K562 (cell line): ENCODE measurements around the gene LRRC14B. TPM values are rescaled to one million over a fixed set of nuclear protein-coding genes. Genes with fewer than 3 reads are reported as not detected.

Experiments used
- ERF ChIP-seq: fragments of 450-650 bp; formaldehyde crosslinking; IDR thresholded peaks from 2 replicates; pipeline ENCODE4 v1.4.0; 2020; ENCODE audit warnings: mild to moderate bottlenecking, mixed read lengths
- FIP1L1 ChIP-seq: fragments of 200-400 bp; formaldehyde crosslinking; IDR thresholded peaks from 2 replicates; pipeline ENCODE4 v1.6.1; 2018; ENCODE audit warnings: mild to moderate bottlenecking, low read depth, low read length; ENCODE audit not compliant: poor library complexity, severe bottlenecking
- HDAC2 ChIP-seq: fragments of 450-650 bp; IDR thresholded peaks from 2 replicates; pipeline ENCODE4 v1.6.1; 2016; ENCODE audit warnings: mild to moderate bottlenecking
- KDM5B ChIP-seq: fragments of 200-600 bp; sonication (generic); IDR thresholded peaks from 2 replicates; pipeline ENCODE4 v1.6.1; 2012; ENCODE audit warnings: low read depth, mild to moderate bottlenecking, moderate library complexity, low read length, control low read depth, inconsistent platforms; ENCODE audit not compliant: insufficient replicate concordance
- SMAD3 ChIP-seq: fragments of 450-650 bp; formaldehyde crosslinking; conservative IDR thresholded peaks from 2 replicates; pipeline ENCODE4 v1.4.0; 2020; ENCODE audit warnings: mild to moderate bottlenecking
- SMARCA4 ChIP-seq: fragments of 450-650 bp; IDR thresholded peaks from 2 replicates; pipeline ENCODE4 v1.6.1; 2016
- SP1 ChIP-seq: sonication (generic); formaldehyde crosslinking; IDR thresholded peaks from 2 replicates; pipeline ENCODE4 v1.8.1; 2022; ENCODE audit warnings: mild to moderate bottlenecking, missing genetic modification reagents
- YY1 ChIP-seq, 3 experiments: IDR thresholded peaks; 2 replicates each; pipeline ENCODE4 v1.6.1; 2011; ENCODE audit warnings: low read length in 2 of 3, mild to moderate bottlenecking in 2 of 3, moderate library complexity in 2 of 3, borderline replicate concordance in 1 of 3, control low read depth in 1 of 3, low read depth in 1 of 3; ENCODE audit not compliant: insufficient read depth in 3 of 3, insufficient replicate concordance in 2 of 3, control insufficient read depth in 1 of 3, insufficient read length in 1 of 3; ENCODE audit errors: extremely low read depth in 1 of 3
- ZKSCAN1 ChIP-seq: fragments of 150-350 bp; IDR thresholded peaks from 2 replicates; pipeline ENCODE4 v1.6.1; 2016; ENCODE audit warnings: low read depth, low read length
- polyA plus RNA-seq, 8 experiments: library from polyadenylated mRNA; depleted of rRNA in 4 of 8; stranded (reverse) in 5 of 8; unstranded in 3 of 8; fragments of >200 nt; fragmentation: Nextera tagmentation in 2 of 8; fragmentation: Illumina TruSeq in 1 of 8; extraction: Ambion mirVana in 2 of 8; extraction: Trizol in 1 of 8; gene quantifications; 2 replicates each; pipeline versions ENCODE4 v1.2.1 to v1.2.3, GENCODE V29; 2011 to 2014; ENCODE audit warnings: inconsistent platforms in 1 of 8, missing spikeins in 1 of 8
- total RNA-seq, 7 experiments: library from RNA; depleted of rRNA in 6 of 7; stranded (reverse); fragments of >200 nt in 6 of 7; fragmentation: Illumina TruSeq in 2 of 7; extraction: Trizol in 2 of 7; gene quantifications; 2 replicates each; pipeline versions ENCODE4 v1.2.1 to v1.2.3, GENCODE V29; 2011 to 2021; ENCODE audit warnings: low replicate concordance in 1 of 7
- TF ChIP-seq, protein P1 (sequence below): fragments of 450-650 bp; IDR thresholded peaks from 2 replicates; pipeline ENCODE4 v1.6.1; 2014; ENCODE audit warnings: low read depth, mild to moderate bottlenecking, moderate library complexity, borderline replicate concordance
- TF ChIP-seq, protein P2 (sequence below): fragments of 450-650 bp; IDR thresholded peaks from 2 replicates; pipeline ENCODE4 v1.6.1; 2016; ENCODE audit warnings: low read depth
- TF ChIP-seq, protein P3 (sequence below): fragments of 250-450 bp; sonication (Bioruptor Pico); IDR thresholded peaks from 2 replicates; pipeline ENCODE4 v1.4.0; 2020; ENCODE audit warnings: mild to moderate bottlenecking

Gene LRRC14B
- total and polyA plus RNA-seq, 9 of the 15 experiments (the other 6 are each of a cell fraction or from before 2014, with no cell fraction given), result not detected

DNA sequence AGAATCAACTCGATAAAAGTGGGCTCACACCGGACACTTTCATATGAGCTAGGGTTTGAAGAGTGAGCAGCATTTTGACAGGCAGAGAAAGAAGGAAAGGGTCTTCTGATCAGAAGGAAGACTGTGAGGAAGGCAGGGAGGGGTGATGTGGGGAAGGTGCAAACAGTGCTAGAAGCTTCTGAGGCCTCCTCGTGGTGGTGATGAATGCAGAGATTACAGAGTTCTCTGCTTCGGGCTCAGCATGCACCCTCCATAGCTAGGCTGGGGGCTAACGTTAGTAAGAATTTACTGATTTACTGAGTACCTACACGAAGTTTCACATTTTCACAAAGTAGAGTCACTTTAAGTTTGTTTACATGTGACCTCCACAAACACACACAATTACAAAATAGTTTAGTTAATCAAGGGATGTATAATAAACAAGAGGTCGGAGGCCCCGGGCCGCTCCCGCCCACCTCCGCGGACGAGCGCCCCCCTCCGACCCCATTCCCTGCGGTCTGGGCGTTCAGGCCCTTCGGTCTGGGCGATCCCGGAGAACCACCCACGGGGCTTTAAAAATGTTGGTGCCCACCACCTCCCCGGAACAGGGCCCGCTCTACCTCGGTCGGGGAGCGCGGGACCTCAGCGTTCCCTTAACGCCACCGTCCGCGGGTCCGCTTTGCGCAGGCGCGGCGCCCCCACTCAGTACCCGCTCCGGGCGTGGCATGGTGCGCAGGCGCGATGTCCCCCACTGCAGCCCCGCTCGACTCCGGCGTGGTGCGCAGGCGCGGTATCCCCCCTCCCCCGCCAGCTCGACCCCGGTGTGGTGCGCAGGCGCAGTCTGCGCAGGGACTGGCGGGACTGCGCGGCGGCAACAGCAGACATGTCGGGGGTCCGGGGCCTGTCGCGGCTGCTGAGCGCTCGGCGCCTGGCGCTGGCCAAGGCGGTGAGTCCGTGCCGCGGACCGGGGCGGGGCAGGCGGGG lies 26.5 kb downstream of the LRRC14B start, which contains the start of the genes CCDC127 and SDHA (continued):
- TF ChIP-seq, protein P1, sequence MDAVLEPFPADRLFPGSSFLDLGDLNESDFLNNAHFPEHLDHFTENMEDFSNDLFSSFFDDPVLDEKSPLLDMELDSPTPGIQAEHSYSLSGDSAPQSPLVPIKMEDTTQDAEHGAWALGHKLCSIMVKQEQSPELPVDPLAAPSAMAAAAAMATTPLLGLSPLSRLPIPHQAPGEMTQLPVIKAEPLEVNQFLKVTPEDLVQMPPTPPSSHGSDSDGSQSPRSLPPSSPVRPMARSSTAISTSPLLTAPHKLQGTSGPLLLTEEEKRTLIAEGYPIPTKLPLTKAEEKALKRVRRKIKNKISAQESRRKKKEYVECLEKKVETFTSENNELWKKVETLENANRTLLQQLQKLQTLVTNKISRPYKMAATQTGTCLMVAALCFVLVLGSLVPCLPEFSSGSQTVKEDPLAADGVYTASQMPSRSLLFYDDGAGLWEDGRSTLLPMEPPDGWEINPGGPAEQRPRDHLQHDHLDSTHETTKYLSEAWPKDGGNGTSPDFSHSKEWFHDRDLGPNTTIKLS, result peak; percentile 55; the same call in 1 of the 2 replicates
- TF ChIP-seq YY1 (IDR thresholded peaks at IDR 0.05; ENCODE audit: borderline replicate concordance in 1 of 3, control insufficient read depth in 1 of 3, extremely low read depth in 1 of 3, insufficient read depth in 3 of 3, insufficient read length in 1 of 3, insufficient replicate concordance in 2 of 3, low read depth in 1 of 3, low read length in 2 of 3) (peak in 1 of 3 experiments; percentile 54), ZKSCAN1 (peak; percentile 43; the same call in 1 of the 2 replicates), ERF (peak; percentile 80; the same call in 1 of the 2 replicates), SMARCA4 (0 out of 2 replicates have a peak, but pooled peaks have one; percentile 13), KDM5B (peak; percentile 46), SP1 (CRISPR knock-in tag) (peak; percentile 64; the same call in 1 of the 2 replicates), SMAD3 (peak; percentile 51; the same call in 1 of the 2 replicates), FIP1L1 (peak; percentile 65), HDAC2 (peak; percentile 53; the same call in 1 of the 2 replicates)
- TF ChIP-seq, protein P2, sequence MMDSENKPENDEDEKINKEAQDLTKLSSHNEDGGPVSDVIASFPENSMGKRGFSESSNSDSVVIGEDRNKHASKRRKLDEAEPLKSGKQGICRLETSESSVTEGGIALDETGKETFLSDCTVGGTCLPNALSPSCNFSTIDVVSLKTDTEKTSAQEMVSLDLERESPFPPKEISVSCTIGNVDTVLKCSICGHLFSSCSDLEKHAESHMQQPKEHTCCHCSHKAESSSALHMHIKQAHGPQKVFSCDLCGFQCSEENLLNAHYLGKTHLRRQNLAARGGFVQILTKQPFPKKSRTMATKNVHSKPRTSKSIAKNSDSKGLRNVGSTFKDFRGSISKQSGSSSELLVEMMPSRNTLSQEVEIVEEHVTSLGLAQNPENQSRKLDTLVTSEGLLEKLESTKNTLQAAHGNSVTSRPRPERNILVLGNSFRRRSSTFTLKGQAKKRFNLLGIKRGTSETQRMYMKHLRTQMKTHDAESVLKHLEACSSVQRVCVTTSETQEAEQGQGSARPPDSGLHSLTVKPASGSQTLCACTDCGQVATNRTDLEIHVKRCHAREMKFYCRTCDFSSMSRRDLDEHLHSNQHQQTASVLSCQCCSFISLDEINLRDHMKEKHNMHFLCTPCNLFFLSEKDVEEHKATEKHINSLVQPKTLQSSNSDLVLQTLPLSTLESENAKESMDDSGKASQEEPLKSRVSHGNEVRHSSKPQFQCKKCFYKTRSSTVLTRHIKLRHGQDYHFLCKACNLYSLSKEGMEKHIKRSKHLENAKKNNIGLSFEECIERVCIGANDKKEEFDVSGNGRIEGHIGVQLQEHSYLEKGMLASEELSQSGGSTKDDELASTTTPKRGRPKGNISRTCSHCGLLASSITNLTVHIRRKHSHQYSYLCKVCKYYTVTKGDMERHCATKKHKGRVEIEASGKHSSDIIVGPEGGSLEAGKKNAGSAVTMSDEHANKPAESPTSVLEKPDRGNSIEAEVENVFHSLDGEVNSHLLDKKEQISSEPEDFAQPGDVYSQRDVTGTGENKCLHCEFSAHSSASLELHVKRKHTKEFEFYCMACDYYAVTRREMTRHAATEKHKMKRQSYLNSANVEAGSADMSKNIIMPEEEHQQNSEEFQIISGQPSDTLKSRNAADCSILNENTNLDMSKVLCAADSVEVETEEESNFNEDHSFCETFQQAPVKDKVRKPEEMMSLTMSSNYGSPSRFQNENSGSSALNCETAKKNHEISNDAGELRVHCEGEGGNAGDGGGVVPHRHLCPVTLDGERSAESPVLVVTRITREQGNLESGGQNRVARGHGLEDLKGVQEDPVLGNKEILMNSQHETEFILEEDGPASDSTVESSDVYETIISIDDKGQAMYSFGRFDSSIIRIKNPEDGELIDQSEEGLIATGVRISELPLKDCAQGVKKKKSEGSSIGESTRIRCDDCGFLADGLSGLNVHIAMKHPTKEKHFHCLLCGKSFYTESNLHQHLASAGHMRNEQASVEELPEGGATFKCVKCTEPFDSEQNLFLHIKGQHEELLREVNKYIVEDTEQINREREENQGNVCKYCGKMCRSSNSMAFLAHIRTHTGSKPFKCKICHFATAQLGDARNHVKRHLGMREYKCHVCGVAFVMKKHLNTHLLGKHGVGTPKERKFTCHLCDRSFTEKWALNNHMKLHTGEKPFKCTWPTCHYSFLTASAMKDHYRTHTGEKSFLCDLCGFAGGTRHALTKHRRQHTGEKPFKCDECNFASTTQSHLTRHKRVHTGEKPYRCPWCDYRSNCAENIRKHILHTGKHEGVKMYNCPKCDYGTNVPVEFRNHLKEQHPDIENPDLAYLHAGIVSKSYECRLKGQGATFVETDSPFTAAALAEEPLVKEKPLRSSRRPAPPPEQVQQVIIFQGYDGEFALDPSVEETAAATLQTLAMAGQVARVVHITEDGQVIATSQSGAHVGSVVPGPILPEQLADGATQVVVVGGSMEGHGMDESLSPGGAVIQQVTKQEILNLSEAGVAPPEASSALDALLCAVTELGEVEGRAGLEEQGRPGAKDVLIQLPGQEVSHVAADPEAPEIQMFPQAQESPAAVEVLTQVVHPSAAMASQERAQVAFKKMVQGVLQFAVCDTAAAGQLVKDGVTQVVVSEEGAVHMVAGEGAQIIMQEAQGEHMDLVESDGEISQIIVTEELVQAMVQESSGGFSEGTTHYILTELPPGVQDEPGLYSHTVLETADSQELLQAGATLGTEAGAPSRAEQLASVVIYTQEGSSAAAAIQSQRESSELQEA, result peak; percentile 36; the same call in 1 of the 2 replicates
- TF ChIP-seq, protein P3, sequence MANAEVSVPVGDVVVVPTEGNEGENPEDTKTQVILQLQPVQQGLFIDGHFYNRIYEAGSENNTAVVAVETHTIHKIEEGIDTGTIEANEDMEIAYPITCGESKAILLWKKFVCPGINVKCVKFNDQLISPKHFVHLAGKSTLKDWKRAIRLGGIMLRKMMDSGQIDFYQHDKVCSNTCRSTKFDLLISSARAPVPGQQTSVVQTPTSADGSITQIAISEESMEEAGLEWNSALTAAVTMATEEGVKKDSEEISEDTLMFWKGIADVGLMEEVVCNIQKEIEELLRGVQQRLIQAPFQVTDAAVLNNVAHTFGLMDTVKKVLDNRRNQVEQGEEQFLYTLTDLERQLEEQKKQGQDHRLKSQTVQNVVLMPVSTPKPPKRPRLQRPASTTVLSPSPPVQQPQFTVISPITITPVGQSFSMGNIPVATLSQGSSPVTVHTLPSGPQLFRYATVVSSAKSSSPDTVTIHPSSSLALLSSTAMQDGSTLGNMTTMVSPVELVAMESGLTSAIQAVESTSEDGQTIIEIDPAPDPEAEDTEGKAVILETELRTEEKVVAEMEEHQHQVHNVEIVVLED, result 0 out of 2 replicates have a peak, but pooled peaks have one; percentile 30
